Cardiac septum (tissue), 1 donor: ENCODE results near the gene ACCS. TPM values are rescaled to one million over a fixed set of nuclear protein-coding genes. Genes with fewer than 3 reads are reported as not detected.

Experiments
- DNase-seq: peaks from one replicate; pipeline ENCODE4 v3.0.0-alpha.2; 2020; ENCODE audit warnings: low spot score
- intact Hi-C: fragments of 100-400 bp; cut with DNase I; formaldehyde crosslinking; loops from one replicate; pipeline ENCODE4 v1.14.0; 2022
- long read RNA-seq: library from polyadenylated mRNA; unstranded; transcript quantifications from one replicate; pipeline ENCODE4 v2.0.0, GENCODE V29; 2021
- total RNA-seq: library from RNA; stranded (reverse); fragmentation: NEBNext Ultra II Directional; extraction: Animal tissue kit (Norgen Biotek cat#: 25700); gene quantifications from one replicate; pipeline ENCODE4 v1.2.1, GENCODE V29; 2021
- donor health status: DM: no; HTN: no; CAD: no.

ACCS gene
- 12.0 TPM for total RNA-seq
- long read RNA-seq, partial matches to known transcripts, result 3 of 8 reads
- long read RNA-seq, other reads (novel, unspliced or antisense), result 4 of 8 reads

- intact Hi-C loops, result no loop called here
- DNase-seq, result peak; percentile 96
Measured at GRCh38 chr11:44065841-44066731, at the start of gene ACCS. Gene ACCS, plus strand, starts transcription at chr11:44066270. Its CDS starts 1,358 bp downstream, at chr11:44067628.

- no peak for DNase-seq
- intact Hi-C loops, result no loop called here
Measured at GRCh38 chr11:44016546-44017442, 49.3 kb upstream of the ACCS start.

GRCh38 chr11:44017443-44018126 lies 48.5 kb upstream of the ACCS start:
- no peak for DNase-seq
- intact Hi-C loops, result no loop called here

GRCh38 chr11:44018127-44018521 lies 47.9 kb upstream of the ACCS start:
- no peak for DNase-seq

GRCh38 chr11:44018829-44019228 lies 47.2 kb upstream of the ACCS start:
- no peak for DNase-seq
- intact Hi-C loops, result no loop called here

More at GRCh38 chr11:44018127-44018521, 47.9 kb upstream of the ACCS start:
- intact Hi-C loops, result no loop called here

GRCh38 chr11:44024977-44025376 lies 41.1 kb upstream of the ACCS start:
- no peak for DNase-seq
- intact Hi-C loops, result no loop called here

GRCh38 chr11:44025727-44026126 lies 40.3 kb upstream of the ACCS start:
- intact Hi-C loops, result no loop called here
- no peak for DNase-seq

GRCh38 chr11:44028401-44028800 lies 37.7 kb upstream of the ACCS start:
- DNase-seq, result no peak
- intact Hi-C loops, result no loop called here

GRCh38 chr11:44028816-44029506 lies 37.1 kb upstream of the ACCS start:
- intact Hi-C loops, result no loop called here
- no peak for DNase-seq

- intact Hi-C loops, result no loop called here
- DNase-seq, result no peak
Measured at GRCh38 chr11:44029507-44029845, 36.6 kb upstream of the ACCS start.

GRCh38 chr11:44029977-44030911 lies 35.8 kb upstream of the ACCS start:
- peak; percentile 85 for DNase-seq
- intact Hi-C loops, result loop anchor here (1.0 to 10.0 kb wide), 4 partner anchors 43 to 525 kb away; no protein-coding TSS in a partner anchor

GRCh38 chr11:44030996-44031395 lies 35.1 kb upstream of the ACCS start:
- DNase-seq, result peak; percentile 31
- intact Hi-C loops, result loop anchor here (1.0 to 10.0 kb wide), 4 partner anchors 44 to 526 kb away; no protein-coding TSS in a partner anchor

GRCh38 chr11:44031549-44031948 lies 34.5 kb upstream of the ACCS start:
- intact Hi-C loops, result loop anchor here (5.0 to 10.0 kb wide), 3 partner anchors 109 to 527 kb away; no protein-coding TSS in a partner anchor
- no peak for DNase-seq

GRCh38 chr11:44032299-44033085 lies 33.6 kb upstream of the ACCS start:
- no peak for DNase-seq

GRCh38 chr11:44033411-44033850 lies 32.6 kb upstream of the ACCS start:
- DNase-seq, result no peak
- intact Hi-C loops, result loop anchor here (5.0 to 10.0 kb wide), 3 partner anchors 111 to 529 kb away; no protein-coding TSS in a partner anchor

More at GRCh38 chr11:44032299-44033085, 33.6 kb upstream of the ACCS start:
- intact Hi-C loops, result loop anchor here (5.0 to 10.0 kb wide), 3 partner anchors 110 to 528 kb away; no protein-coding TSS in a partner anchor

- DNase-seq, result no peak
- intact Hi-C loops, result loop anchor here (5.0 to 10.0 kb wide), 3 partner anchors 112 to 529 kb away; no protein-coding TSS in a partner anchor
Measured at GRCh38 chr11:44033856-44034255, 32.2 kb upstream of the ACCS start.

- DNase-seq, result no peak
- intact Hi-C loops, result loop anchor here (5.0 to 10.0 kb wide), 3 partner anchors 112 to 530 kb away; no protein-coding TSS in a partner anchor
Measured at GRCh38 chr11:44034639-44035038, 31.4 kb upstream of the ACCS start.
